ENCODE results near the gene KRTCAP2.
A peak's percentile ranks its signal among the peaks of the same experiment; 100 is the strongest.
"Not testable (repeated sequence)": the region's sequence is repeated elsewhere in the genome, so short reads cannot be mapped to it uniquely, and the experiment has no call there.

KRTCAP2 gene

GRCh38 chr1:155170101-155170785 is 2.9 kb downstream of the KRTCAP2 start:
- FAIRE-seq: no peak
- no peak for DNase-seq (ENCODE audit: low spot score)

- FAIRE-seq (no peak), DNase-seq (ENCODE audit: low spot score) (no peak)
These were observed 3.6 kb downstream of the KRTCAP2 start for GRCh38 chr1:155169541-155169940.

GRCh38 chr1:155168456-155169210 is 4.5 kb downstream of the KRTCAP2 start:
- DNase-seq (ENCODE audit: low spot score): no peak
- no peak for FAIRE-seq

DNA sequence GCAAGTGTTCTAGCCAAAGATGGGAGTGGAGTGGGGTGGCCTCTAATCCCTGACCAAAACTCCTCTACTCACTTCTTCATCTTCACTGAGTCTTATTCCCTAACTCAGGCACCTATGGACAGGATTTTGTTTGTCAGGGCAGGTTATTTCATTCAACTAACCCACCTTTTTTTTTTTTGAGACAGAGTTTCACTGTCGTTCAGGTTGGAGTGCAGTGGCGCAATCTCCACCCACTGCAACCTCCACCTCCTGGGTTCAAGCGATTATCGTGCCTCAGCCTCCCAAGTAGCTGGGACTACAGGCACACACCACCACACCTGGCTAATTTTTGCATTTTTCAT is 5.0 kb downstream of the KRTCAP2 start:
- not testable (repeated sequence) for DNase-seq (ENCODE audit: low spot score); FAIRE-seq

GRCh38 chr1:155167166-155168104 is 5.7 kb downstream of the KRTCAP2 start:
- DNase-seq (ENCODE audit: low spot score): peak; percentile 84
- no peak for FAIRE-seq

DNA sequence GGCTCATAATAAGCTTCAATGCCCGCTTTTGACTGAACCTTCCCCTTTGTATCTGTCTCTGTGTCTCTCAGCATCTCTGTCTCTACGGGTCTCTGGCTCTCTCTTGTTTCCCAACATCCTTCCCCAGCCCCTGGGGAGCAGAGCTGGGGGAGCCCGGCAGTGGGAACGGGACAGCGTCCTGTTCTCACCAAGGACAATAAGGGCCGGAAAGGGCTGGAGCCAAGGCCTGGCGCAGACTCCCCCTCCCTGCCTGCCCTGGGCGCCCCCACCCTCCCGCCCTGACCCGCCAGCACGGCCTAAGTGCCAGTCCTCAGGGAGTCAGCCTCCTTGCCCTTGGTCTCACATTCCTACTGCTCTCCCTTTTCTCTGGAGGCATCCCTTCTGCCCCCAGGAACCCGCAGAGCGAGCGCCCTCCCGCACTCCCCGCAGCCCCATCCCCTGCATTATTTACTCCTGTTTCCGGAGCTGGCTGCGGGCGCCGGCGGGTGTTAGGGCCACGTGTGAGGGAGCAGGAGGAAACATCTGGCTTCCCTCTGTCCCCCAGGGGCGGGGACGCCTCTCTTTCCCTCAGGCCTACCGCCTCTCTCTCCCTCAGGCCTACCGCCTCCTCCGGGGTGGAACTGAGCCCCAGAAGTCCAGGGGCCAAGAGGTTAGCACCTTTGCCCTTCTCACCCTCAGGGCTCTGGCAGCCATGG is 6.5 kb downstream of the KRTCAP2 start:
- DNase-seq (ENCODE audit: low spot score): no peak
- no peak for FAIRE-seq

DNA sequence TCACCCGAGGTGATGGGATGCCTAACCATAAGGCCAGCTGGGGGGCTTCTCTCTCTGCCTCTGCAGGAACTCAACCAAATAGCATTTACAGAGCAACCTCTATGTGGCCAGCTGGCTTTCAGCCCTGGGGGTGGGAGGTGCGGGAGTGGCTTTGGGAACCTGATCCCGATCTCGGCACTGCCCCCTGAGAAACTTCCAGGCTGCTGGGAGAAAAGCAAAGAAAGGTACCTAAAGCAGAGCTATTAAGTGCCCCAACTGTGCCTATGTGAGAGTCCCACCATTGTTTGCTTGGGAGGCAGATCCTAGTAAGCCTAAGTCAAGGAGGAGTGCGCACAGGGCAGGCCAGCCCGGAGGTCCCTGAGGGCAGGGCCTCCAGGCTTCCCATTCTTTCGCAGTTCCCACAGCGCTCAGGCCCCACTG is 7.0 kb downstream of the KRTCAP2 start:
- FAIRE-seq: no peak
- DNase-seq (ENCODE audit: low spot score): no peak

- DNase-seq (ENCODE audit: low spot score); FAIRE-seq: not testable (repeated sequence)
These were observed 8.5 kb downstream of the KRTCAP2 start for GRCh38 chr1:155164625-155165024.

DNA sequence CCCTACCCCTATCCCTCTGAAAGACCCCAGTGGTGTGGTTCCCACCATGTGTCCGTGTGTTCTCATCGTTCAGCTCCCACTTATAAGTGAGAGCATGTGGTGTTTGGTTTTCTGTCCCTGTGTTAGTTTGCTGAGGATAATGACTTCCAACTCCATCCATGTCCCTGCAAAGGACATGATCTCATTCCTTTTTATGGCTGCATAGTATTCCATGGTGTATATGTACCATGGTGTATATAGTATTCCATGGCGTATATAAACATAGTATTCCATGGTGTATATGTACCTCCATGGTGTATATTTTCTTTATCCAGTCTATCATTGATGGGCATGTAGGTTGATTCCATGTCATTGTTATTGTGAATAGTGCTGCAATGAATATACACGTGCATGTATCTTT is 9.3 kb downstream of the KRTCAP2 start:
- not testable (repeated sequence) for DNase-seq (ENCODE audit: low spot score); FAIRE-seq

DNA sequence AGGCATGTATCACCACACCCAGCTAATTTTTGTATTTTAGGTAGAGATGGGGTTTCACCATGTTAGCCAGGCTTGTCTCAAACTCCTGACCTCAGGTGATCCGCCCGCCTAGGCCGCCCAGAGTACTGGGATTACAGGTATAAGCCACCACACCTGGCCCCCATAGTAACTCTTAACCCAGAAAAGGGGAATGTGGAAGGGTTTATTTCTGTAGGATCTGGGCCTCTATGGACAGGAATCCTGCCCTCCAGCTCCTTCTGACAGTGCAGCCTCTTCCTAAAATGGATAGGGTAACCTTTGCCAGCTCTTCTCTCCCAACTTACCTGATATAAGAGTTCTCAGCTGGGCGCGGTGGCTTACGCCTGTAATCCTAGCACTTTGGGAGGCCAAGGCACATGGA is 10.5 kb downstream of the KRTCAP2 start:
- FAIRE-seq: not testable (repeated sequence)

GRCh38 chr1:155160128-155160527 is 13.0 kb downstream of the KRTCAP2 start:
- no peak for DNase-seq (ENCODE audit: low spot score)
- no peak for FAIRE-seq

More for the DNA sequence above, 10.5 kb downstream of the KRTCAP2 start:
- DNase-seq (ENCODE audit: low spot score): not testable (repeated sequence)

DNA sequence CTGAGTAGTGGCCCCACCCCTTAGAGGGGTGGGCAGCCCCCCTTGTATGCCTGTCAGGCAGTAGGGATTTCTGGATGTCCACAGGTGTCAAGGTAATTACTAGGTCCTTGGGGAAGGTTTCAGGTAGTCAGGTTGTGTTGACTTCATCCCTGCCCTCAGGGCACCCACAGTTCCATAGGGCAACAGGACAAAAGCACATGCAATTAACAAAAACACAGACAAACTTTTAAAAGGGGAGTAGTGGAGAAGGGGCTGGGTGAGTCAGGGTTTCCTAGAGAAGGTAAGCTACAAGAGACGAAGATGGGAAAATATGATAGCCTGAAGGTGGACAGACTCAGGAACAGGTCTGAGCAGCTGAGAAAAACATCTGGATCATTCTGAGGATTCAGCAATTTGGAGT is 14.1 kb downstream of the KRTCAP2 start:
- FAIRE-seq (no peak), DNase-seq (ENCODE audit: low spot score) (no peak)

DNA sequence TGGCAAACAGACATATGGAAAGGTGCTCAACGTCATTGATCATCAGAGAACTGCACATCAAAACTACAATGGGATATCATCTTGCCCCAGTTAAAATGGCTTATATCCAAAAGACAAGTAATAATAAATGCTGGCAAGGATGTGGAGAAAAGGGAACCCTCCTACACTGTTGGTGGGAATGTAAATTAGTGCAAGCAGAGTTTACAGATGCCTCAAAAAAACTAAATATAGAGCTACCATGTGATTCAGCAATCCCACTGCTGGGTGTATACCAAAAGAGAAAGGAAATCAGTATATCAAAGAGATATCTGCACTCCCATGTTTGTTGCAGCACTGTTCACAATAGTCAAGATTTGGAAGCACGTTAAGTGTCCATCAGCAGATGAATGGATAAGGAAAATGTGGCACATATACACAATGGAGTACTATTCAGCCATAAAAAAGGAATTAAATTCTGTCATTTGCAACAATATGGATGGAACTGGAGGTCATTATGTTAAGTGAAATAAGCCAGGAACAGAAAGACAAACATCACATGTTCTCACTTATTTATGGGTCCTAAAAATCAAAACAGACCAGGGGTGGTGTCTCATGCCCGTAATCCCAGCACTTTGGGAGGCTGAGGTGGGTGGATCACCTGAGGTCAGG is 17.0 kb downstream of the KRTCAP2 start:
- DNase-seq (ENCODE audit: low spot score); FAIRE-seq: not testable (repeated sequence)

DNA sequence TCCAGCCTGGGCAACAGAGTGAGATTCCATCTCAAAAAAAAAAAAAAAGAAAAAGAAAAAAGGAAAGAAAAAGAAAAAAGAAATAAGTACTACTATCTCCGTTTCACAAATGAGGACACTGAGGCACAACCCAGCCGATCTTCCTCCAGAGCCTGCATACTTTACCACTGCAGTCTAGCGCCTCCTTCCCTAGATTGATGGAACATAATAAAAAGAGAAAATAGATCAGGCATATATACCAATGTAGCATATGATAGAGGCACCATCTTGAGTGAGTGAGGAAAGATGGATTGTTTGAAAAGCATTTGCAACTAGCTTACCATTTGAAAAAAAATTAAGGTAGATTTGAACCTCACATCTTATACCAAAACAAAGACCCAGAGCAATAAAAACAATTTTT is 27.6 kb downstream of the KRTCAP2 start:
- no peak for DNase-seq (ENCODE audit: low spot score)
- no peak for FAIRE-seq

DNA sequence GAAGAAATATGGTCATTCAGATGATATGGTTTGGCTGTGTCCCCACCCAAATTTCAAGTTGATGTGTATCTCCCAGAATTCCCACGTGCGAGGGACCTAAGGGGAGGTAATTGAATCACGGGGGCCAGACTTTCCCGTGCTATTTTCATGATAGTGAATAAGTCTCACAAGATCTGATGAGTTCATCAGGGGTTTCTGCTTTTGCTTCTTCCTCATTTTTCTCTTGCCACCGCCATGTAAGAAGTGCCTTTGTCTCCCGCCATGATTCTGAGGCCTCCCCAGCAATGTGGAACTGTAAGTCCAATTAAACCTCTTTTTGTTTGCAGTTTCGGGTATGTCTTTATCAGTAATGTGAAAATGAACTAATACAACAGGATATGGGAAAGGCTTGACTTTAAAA is 31.4 kb downstream of the KRTCAP2 start:
- FAIRE-seq (no peak), DNase-seq (ENCODE audit: low spot score) (no peak)

- FAIRE-seq (no peak), DNase-seq (ENCODE audit: low spot score) (no peak)
These were observed 32.5 kb downstream of the KRTCAP2 start for GRCh38 chr1:155140630-155140953.

GRCh38 chr1:155139895-155140629 is 33.0 kb downstream of the KRTCAP2 start, which contains the start of gene DPM3:
DPM3 (minus strand) TSS chr1:155140531; CDS start chr1:155140240, 291 bp downstream.
- peak; percentile 85 for DNase-seq (ENCODE audit: low spot score)
- FAIRE-seq: peak; percentile 42

- DNase-seq (ENCODE audit: low spot score): no peak
- FAIRE-seq: no peak
These were observed 35.8 kb downstream of the KRTCAP2 start for GRCh38 chr1:155137154-155137949.

DNA sequence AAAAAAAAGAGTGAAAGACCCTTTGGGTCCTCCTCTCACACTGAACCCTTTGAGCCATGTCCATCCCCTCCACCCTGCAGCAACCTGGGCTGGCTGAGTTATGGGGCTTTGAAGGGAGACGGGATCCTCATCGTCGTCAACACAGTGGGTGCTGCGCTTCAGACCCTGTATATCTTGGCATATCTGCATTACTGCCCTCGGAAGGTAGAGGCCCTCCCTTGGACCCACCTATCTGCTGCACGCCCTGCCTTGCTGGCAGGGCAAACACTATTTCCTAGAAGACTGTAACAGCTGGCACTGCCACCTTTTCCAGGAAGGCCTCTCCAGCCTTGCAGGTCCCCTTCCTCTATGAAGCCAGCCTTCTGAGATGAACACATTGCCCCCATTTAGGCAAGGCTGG is 36.4 kb downstream of the KRTCAP2 start:
- DNase-seq (ENCODE audit: low spot score) (no peak), FAIRE-seq (no peak)
